H9 (cell line): Measurements from ENCODE around the gene GPC3. TPM values are rescaled to one million over a fixed set of nuclear protein-coding genes. Genes with fewer than 3 reads are reported as not detected.

Source experiments
- DNase-seq: peaks from one replicate; pipeline ENCODE4 v3.0.0-alpha.2; 2017
- H2AFZ ChIP-seq: one replicate; pipeline ENCODE4 v1.6.1; 2013; ENCODE audit warnings: mild to moderate bottlenecking, low read length, control low read depth, moderate library complexity
- H2AK5ac ChIP-seq: 2 replicates; pipeline ENCODE4 v1.6.1; 2013; ENCODE audit warnings: low read length, control low read depth, mixed read lengths; ENCODE audit not compliant: insufficient read length
- H2BK120ac ChIP-seq: one replicate; pipeline ENCODE4 v1.6.1; 2013; ENCODE audit warnings: low read depth, mild to moderate bottlenecking, low read length, control low read depth, inconsistent platforms; ENCODE audit not compliant: poor library complexity, severe bottlenecking
- H2BK12ac ChIP-seq: 2 replicates; pipeline ENCODE4 v1.6.1; 2013; ENCODE audit warnings: low read length, control low read depth, mixed read lengths, low read depth; ENCODE audit not compliant: insufficient read length
- H2BK15ac ChIP-seq: 2 replicates; pipeline ENCODE4 v1.6.1; 2013; ENCODE audit warnings: low read depth, low read length, control low read depth
- H2BK20ac ChIP-seq: one replicate; pipeline ENCODE4 v1.6.1; 2013; ENCODE audit warnings: low read depth, mild to moderate bottlenecking, low read length, control low read depth, inconsistent platforms; ENCODE audit not compliant: poor library complexity, severe bottlenecking
- H2BK5ac ChIP-seq: 2 replicates; pipeline ENCODE4 v1.6.1; 2013; ENCODE audit warnings: low read length, control low read depth, mixed read lengths; ENCODE audit not compliant: insufficient read length
- H3K14ac ChIP-seq: 2 replicates; pipeline ENCODE4 v1.6.1; 2013; ENCODE audit warnings: low read length, control low read depth; ENCODE audit not compliant: insufficient read depth
- H3K18ac ChIP-seq: 2 replicates; pipeline ENCODE4 v1.6.1; 2013; ENCODE audit warnings: low read depth, mild to moderate bottlenecking, mixed read lengths, low read length, control low read depth; ENCODE audit not compliant: insufficient read length
- H3K23ac ChIP-seq: 2 replicates; pipeline ENCODE4 v1.6.1; 2013; ENCODE audit warnings: low read length, control low read depth, mixed read lengths, low read depth; ENCODE audit not compliant: insufficient read length
- H3K23me2 ChIP-seq: 2 replicates; pipeline ENCODE4 v1.6.1; 2013; ENCODE audit warnings: low read depth, mild to moderate bottlenecking, mixed read lengths, low read length, control low read depth; ENCODE audit not compliant: insufficient read length, poor library complexity, severe bottlenecking
- H3K27ac ChIP-seq: 2 replicates; pipeline ENCODE4 v1.5.1; 2013; ENCODE audit warnings: low read length, control low read depth, mixed read lengths, low read depth; ENCODE audit not compliant: insufficient read length
- H3K27me3 ChIP-seq: 2 replicates; pipeline ENCODE4 v1.6.1; 2013; ENCODE audit warnings: low read length, control low read depth, inconsistent platforms; ENCODE audit not compliant: insufficient read depth
- H3K4ac ChIP-seq: 2 replicates; pipeline ENCODE4 v1.6.1; 2013; ENCODE audit warnings: low read depth, mild to moderate bottlenecking, control low read depth, inconsistent platforms, low read length, moderate library complexity
- H3K4me1 ChIP-seq: 2 replicates; pipeline ENCODE4 v1.6.1; 2013; ENCODE audit warnings: low read length, control low read depth, inconsistent platforms; ENCODE audit not compliant: insufficient read depth
- H3K4me2 ChIP-seq: 2 replicates; pipeline ENCODE4 v1.6.1; 2013; ENCODE audit warnings: low read length, control low read depth, mixed read lengths; ENCODE audit not compliant: insufficient read length, insufficient read depth
- H3K56ac ChIP-seq: 2 replicates; pipeline ENCODE4 v1.6.1; 2013; ENCODE audit warnings: low read depth, mild to moderate bottlenecking, mixed read lengths, low read length, control low read depth; ENCODE audit not compliant: insufficient read length
- H3K79me1 ChIP-seq: 2 replicates; pipeline ENCODE4 v1.6.1; 2013; ENCODE audit warnings: low read depth, mild to moderate bottlenecking, moderate library complexity, low read length, control low read depth, inconsistent platforms; ENCODE audit not compliant: insufficient read depth, poor library complexity, severe bottlenecking
- H3K79me2 ChIP-seq: 2 replicates; pipeline ENCODE4 v1.6.1; 2013; ENCODE audit warnings: low read length, control low read depth, inconsistent platforms; ENCODE audit not compliant: insufficient read depth
- H3K9ac ChIP-seq: 2 replicates; pipeline ENCODE4 v1.6.1; 2013; ENCODE audit warnings: low read length, control low read depth, mixed read lengths; ENCODE audit not compliant: insufficient read length; ENCODE audit errors: extremely low read depth
- H3K9me3 ChIP-seq: one replicate; pipeline ENCODE4 v1.6.1; 2013; ENCODE audit warnings: low read depth, low read length, inconsistent platforms; ENCODE audit not compliant: control insufficient read depth
- H3T11ph ChIP-seq: one replicate; pipeline ENCODE4 v1.6.1; 2013; ENCODE audit warnings: mild to moderate bottlenecking, low read length, control low read depth, inconsistent platforms
- H4K20me1 ChIP-seq: one replicate; pipeline ENCODE4 v1.6.1; 2013; ENCODE audit not compliant: control insufficient read depth, insufficient read length, insufficient read depth
- H4K5ac ChIP-seq: 2 replicates; pipeline ENCODE4 v1.6.1; 2013; ENCODE audit warnings: low read depth, mild to moderate bottlenecking, mixed read lengths, low read length, control low read depth; ENCODE audit not compliant: insufficient read length
- H4K8ac ChIP-seq: replicated peaks from 2 replicates; pipeline ENCODE4 v1.6.1; 2013; ENCODE audit warnings: low read length, control low read depth, mixed read lengths, low read depth; ENCODE audit not compliant: insufficient read length
- H4K91ac ChIP-seq: 2 replicates; pipeline ENCODE4 v1.6.1; 2013; ENCODE audit warnings: low read depth, mild to moderate bottlenecking, moderate library complexity, mixed read lengths, low read length, control low read depth; ENCODE audit not compliant: insufficient read length
- H3K27ac Mint-ChIP-seq, 3 experiments: 2 replicates in 2 of 3; 3 replicates in 1 of 3; pipeline ENCODE4 v1.8.0; 2020 to 2021; ENCODE audit warnings: mixed read lengths in 3 of 3, mild to moderate bottlenecking in 1 of 3, moderate library complexity in 1 of 3
- H3K27me3 Mint-ChIP-seq: 2 replicates; pipeline ENCODE4 v1.8.0; 2021; ENCODE audit warnings: low read depth, mild to moderate bottlenecking, moderate library complexity, mixed read lengths
- H3K36me3 Mint-ChIP-seq, 3 experiments: 2 replicates in 2 of 3; 3 replicates in 1 of 3; pipeline ENCODE4 v1.8.0; 2020 to 2021; ENCODE audit warnings: low read depth in 3 of 3, mixed read lengths in 3 of 3; ENCODE audit not compliant: insufficient read depth in 1 of 3
- H3K4me1 Mint-ChIP-seq, 2 experiments: 2 replicates each; pipeline ENCODE4 v1.8.0; 2020; ENCODE audit warnings: mixed read lengths in 2 of 2
- H3K4me3 Mint-ChIP-seq, 2 experiments: 2 replicates in 1 of 2; 3 replicates in 1 of 2; pipeline ENCODE4 v1.8.0; 2020 to 2021; ENCODE audit warnings: mild to moderate bottlenecking in 2 of 2, mixed read lengths in 2 of 2, moderate library complexity in 1 of 2
- H3K9me3 Mint-ChIP-seq, 2 experiments: 2 replicates in 1 of 2; 3 replicates in 1 of 2; pipeline ENCODE4 v1.8.0; 2020; ENCODE audit warnings: mild to moderate bottlenecking in 2 of 2, mixed read lengths in 2 of 2, moderate library complexity in 1 of 2
- whole genome bisulfite sequencing: extraction: QIAGEN DNeasy Blood & Tissue Kit; methylation state at CpG from one replicate; pipeline ENCODE4 v1.1.7; 2013; ENCODE audit warnings: missing lambda C conversion rate, low lambda C conversion rate, mixed read lengths; ENCODE audit not compliant: insufficient read length; ENCODE audit errors: extremely low coverage; 5-methylcytosine and 5-hydroxymethylcytosine counted together
- total RNA-seq: library from RNA; stranded (reverse); gene quantifications from 2 replicates; pipeline ENCODE4 v1.2.1, GENCODE V29; 2021
- TF ChIP-seq, protein P1 (sequence below): fragments of 200-600 bp; sonication (generic); conservative IDR thresholded peaks from 3 replicates; pipeline ENCODE4 v1.8.0; 2021; ENCODE audit warnings: antibody characterized with exemption, mild to moderate bottlenecking

Gene GPC3
- total RNA-seq, 1 experiment from 2014 or later = 108 TPM

DNA sequence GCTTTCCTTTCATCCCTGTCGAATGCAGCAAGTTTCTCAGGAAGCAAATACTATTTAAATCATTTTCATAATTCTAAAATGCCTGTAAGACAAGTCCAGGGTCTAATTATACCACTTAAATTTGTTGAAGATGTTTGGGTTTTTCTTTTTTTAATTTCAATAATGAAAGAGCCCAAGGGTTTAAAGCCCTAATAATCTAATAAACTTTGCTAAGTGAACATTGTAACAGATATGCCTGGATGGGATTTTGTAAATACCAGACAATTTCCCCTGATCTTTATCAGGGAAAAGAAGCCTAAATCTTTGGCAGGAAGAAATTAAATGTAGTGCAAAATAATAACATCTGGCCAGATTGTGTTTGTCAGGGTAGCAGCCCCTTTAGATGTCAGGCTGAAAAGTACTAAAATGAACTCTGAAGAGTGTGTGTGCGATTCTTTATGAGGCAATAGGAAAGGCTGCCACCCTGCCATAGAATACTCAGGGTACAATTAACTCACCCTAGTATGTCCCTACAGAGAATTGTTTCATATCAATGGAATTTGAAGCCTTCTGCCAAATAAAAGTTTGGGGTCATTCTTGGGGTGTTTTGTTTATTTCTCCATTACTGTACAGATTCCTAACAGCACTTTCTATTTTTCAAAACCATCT is 45.6 kb downstream of the GPC3 start:
- no peak overlapping the region for H2BK5ac ChIP-seq
- no peak overlapping the region for H3K56ac ChIP-seq
- H3K79me2 ChIP-seq = no peaks in the 10 kb centered on the region
- H3K23me2 ChIP-seq = no peaks in the 10 kb centered on the region
- no peak overlapping the region for H4K91ac ChIP-seq
- H3K27me3 ChIP-seq = no peaks in the 10 kb centered on the region
- WGBS = no CpG with 5 or more reads among the region's 2 CpGs
- no peak overlapping the region for H2AFZ ChIP-seq
- TF ChIP-seq, protein P1, sequence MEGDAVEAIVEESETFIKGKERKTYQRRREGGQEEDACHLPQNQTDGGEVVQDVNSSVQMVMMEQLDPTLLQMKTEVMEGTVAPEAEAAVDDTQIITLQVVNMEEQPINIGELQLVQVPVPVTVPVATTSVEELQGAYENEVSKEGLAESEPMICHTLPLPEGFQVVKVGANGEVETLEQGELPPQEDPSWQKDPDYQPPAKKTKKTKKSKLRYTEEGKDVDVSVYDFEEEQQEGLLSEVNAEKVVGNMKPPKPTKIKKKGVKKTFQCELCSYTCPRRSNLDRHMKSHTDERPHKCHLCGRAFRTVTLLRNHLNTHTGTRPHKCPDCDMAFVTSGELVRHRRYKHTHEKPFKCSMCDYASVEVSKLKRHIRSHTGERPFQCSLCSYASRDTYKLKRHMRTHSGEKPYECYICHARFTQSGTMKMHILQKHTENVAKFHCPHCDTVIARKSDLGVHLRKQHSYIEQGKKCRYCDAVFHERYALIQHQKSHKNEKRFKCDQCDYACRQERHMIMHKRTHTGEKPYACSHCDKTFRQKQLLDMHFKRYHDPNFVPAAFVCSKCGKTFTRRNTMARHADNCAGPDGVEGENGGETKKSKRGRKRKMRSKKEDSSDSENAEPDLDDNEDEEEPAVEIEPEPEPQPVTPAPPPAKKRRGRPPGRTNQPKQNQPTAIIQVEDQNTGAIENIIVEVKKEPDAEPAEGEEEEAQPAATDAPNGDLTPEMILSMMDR = no peak
- no peak overlapping the region for H3K4me2 ChIP-seq
- no peak overlapping the region for H3K18ac ChIP-seq
- no peaks in the 10 kb centered on the region for H4K20me1 ChIP-seq
- H2BK12ac ChIP-seq = no peak overlapping the region
- H3K14ac ChIP-seq = no peak overlapping the region
- H3K4ac ChIP-seq = no peak overlapping the region
- no peak overlapping the region for H3T11ph ChIP-seq
- no peaks in the 10 kb centered on the region for H3K79me1 ChIP-seq
- no peak overlapping the region for H3K27ac ChIP-seq
- H4K8ac ChIP-seq = no peak overlapping the region
- no peaks in the 10 kb centered on the region for H3K27me3 Mint-ChIP-seq
- H2BK120ac ChIP-seq = no peak overlapping the region
- H2BK15ac ChIP-seq = no peak overlapping the region
- no peak for DNase-seq
- peaks cover 0 to 4% (median 0%) of the 10 kb centered on the region in 3 experiments; a peak in 2 of 7 replicates for H3K36me3 Mint-ChIP-seq
- no peak overlapping the region for H3K23ac ChIP-seq
- H2BK20ac ChIP-seq = no peak overlapping the region
- no peaks in the 10 kb centered on the region for H3K4me1 ChIP-seq
- 0 out of 5 replicates have a peak, but pooled peaks cover 0 to 3% of the 10 kb centered on the region in 2 experiments for H3K9me3 Mint-ChIP-seq
- no peak overlapping the region for H2AK5ac ChIP-seq
- no peak overlapping the region for H3K4me3 Mint-ChIP-seq
- no peak overlapping the region for H3K9ac ChIP-seq
- H4K5ac ChIP-seq = no peak overlapping the region
- no peaks in the 10 kb centered on the region for H3K9me3 ChIP-seq
- no peak overlapping the region for H3K27ac Mint-ChIP-seq
- peaks cover 13 to 21% of the 10 kb centered on the region in 2 experiments for H3K4me1 Mint-ChIP-seq
